ENCODE data around the gene CYFIP1. TPM values are rescaled to one million over a fixed set of nuclear protein-coding genes. Genes with fewer than 3 reads are reported as not detected.
A peak's percentile ranks its signal among the peaks of the same experiment; 100 is the strongest.

The CYFIP1 gene
- total and polyA plus RNA-seq, 5 donors, result 12.2 to 42.5 (median 35.3) TPM

DNA sequence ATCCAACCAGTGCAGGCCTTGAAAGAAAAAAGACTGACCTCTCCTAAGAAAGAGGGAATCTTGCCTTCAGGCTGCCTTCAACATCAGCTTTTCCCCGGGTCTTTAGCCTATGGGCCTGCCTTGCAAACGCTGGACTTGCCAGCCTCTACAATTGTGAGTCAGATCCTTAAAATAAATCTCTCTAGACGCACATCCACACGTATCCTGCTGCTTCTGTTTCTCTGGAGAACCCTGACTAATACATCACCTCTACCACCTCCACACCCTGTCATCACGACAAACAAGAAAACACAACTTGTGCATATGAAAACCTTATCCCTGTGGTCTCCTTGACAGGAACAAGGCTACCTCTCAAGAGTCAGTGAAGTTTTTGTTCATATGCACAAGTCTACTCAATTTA is 11.8 kb downstream of the CYFIP1 start:
- DNase-seq (no peak), ATAC-seq (peak in 1 of 2 donors; percentile 34)
- H3K27ac ChIP-seq (ENCODE audit: low read length), result no peak overlapping the region
- H3K27me3 ChIP-seq (ENCODE audit: control insufficient read depth, insufficient read depth), result no peaks in the 10 kb centered on the region
- no peak overlapping the region for H3K4me3 ChIP-seq (ENCODE audit: low read length)
- WGBS, result 30% methylated on average over 5 of the region's 5 CpGs
- intact Hi-C loops (cut with DNase I), result no loop called here
- no peaks in the 10 kb centered on the region for H3K9me3 ChIP-seq (ENCODE audit: control insufficient read depth, low read length)
- H3K4me1 ChIP-seq (ENCODE audit: control insufficient read depth, insufficient read depth, low read length), result peaks cover 10% of the 10 kb centered on the region

DNA sequence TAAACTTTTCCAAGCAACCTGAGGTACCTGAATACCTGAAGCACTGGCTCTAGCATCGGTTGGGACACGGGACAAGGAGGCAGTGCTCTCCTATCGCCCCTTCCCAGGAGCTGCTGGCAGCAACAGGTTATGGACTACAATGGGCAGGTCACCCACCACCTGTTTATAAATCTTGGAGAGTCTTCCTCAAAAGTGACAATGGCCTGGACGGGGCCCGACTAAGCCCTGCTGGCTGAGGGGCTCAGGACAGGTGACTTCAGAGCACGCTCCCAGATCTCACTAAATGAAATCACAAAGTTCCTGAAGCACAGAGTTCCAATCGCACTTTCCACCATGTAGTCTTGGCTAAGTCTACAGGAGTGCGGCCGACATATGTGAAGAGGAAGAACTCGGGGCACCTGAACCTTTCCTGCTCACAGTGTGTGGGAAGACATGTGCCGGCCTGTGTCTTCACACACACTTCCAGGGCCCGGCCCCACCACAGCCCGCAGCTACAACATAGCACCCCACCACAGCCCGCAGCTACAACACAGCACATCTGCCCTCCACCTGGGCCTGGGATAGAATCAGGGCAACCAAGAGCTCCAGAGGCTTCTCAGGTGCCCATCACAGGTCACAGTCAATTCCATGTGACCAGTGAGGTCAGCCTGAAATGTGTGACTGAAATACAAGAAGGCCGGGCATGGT is 12.9 kb downstream of the CYFIP1 start:
- WGBS, result 94% methylated on average over 15 of the region's 15 CpGs
- ATAC-seq, result no peak
- Histone ChIP-seq H3K27ac (ENCODE audit: low read length) (no peak overlapping the region), H3K9me3 (ENCODE audit: control insufficient read depth, low read length) (no peaks in the 10 kb centered on the region), H3K4me1 (ENCODE audit: control insufficient read depth, insufficient read depth, low read length) (peaks cover 12% of the 10 kb centered on the region), H3K27me3 (ENCODE audit: control insufficient read depth, insufficient read depth) (no peaks in the 10 kb centered on the region), H3K4me3 (ENCODE audit: low read length) (no peak overlapping the region)
- intact Hi-C loops (cut with DNase I), result no loop called here
- no peak for DNase-seq

GRCh38 chr15:22966321-22967083 is 13.7 kb downstream of the CYFIP1 start:
- DNase-seq (no peak), ATAC-seq (no peak)
- 83% methylated on average over 20 of the region's 20 CpGs for WGBS
- intact Hi-C loops (cut with DNase I), result no loop called here
- Histone ChIP-seq H3K4me3 (ENCODE audit: low read length) (no peak overlapping the region), H3K9me3 (ENCODE audit: control insufficient read depth, low read length) (no peaks in the 10 kb centered on the region), H3K27me3 (ENCODE audit: control insufficient read depth, insufficient read depth) (no peaks in the 10 kb centered on the region), H3K4me1 (ENCODE audit: control insufficient read depth, insufficient read depth, low read length) (peaks cover 12% of the 10 kb centered on the region), H3K27ac (ENCODE audit: low read length) (no peak overlapping the region)

- DNase-seq (no peak), ATAC-seq (no peak)
- intact Hi-C loops (cut with DNase I), result no loop called here
- 55% methylated on average over 12 of the region's 12 CpGs for WGBS
- H3K27ac ChIP-seq (ENCODE audit: low read length), result peak overlapping the region; percentile 16
- no peaks in the 10 kb centered on the region for H3K27me3 ChIP-seq (ENCODE audit: control insufficient read depth, insufficient read depth)
- H3K9me3 ChIP-seq (ENCODE audit: control insufficient read depth, low read length), result no peaks in the 10 kb centered on the region
- H3K4me3 ChIP-seq (ENCODE audit: low read length), result no peak overlapping the region
- H3K4me1 ChIP-seq (ENCODE audit: control insufficient read depth, insufficient read depth, low read length), result peaks cover 18% of the 10 kb centered on the region
These were observed 16.5 kb downstream of the CYFIP1 start for GRCh38 chr15:22963641-22964040.

- no peak for ATAC-seq
- intact Hi-C loops (cut with DNase I), result no loop called here
- peaks cover 18% of the 10 kb centered on the region for H3K4me1 ChIP-seq (ENCODE audit: control insufficient read depth, insufficient read depth, low read length)
- WGBS, result 94% methylated on average over 12 of the region's 12 CpGs
- DNase-seq, result no peak
- no peak overlapping the region for H3K27ac ChIP-seq (ENCODE audit: low read length)
- no peaks in the 10 kb centered on the region for H3K27me3 ChIP-seq (ENCODE audit: control insufficient read depth, insufficient read depth)
- H3K9me3 ChIP-seq (ENCODE audit: control insufficient read depth, low read length), result no peaks in the 10 kb centered on the region
- H3K4me3 ChIP-seq (ENCODE audit: low read length), result no peak overlapping the region
These were observed 17.6 kb downstream of the CYFIP1 start for GRCh38 chr15:22962611-22963010.

GRCh38 chr15:22961762-22962161 is 18.4 kb downstream of the CYFIP1 start:
- no peak overlapping the region for H3K4me3 ChIP-seq (ENCODE audit: low read length)
- no peaks in the 10 kb centered on the region for H3K27me3 ChIP-seq (ENCODE audit: control insufficient read depth, insufficient read depth)
- intact Hi-C loops (cut with DNase I), result no loop called here
- H3K4me1 ChIP-seq (ENCODE audit: control insufficient read depth, insufficient read depth, low read length), result peaks cover 18% of the 10 kb centered on the region
- 27% methylated on average over 1 of the region's 1 CpG for WGBS
- H3K9me3 ChIP-seq (ENCODE audit: control insufficient read depth, low read length), result no peaks in the 10 kb centered on the region
- ATAC-seq (peak in 1 of 2 donors; percentile 34), DNase-seq (no peak)
- no peak overlapping the region for H3K27ac ChIP-seq (ENCODE audit: low read length)

GRCh38 chr15:22960556-22960955 is 19.6 kb downstream of the CYFIP1 start:
- Histone ChIP-seq H3K27me3 (ENCODE audit: control insufficient read depth, insufficient read depth) (no peaks in the 10 kb centered on the region), H3K27ac (ENCODE audit: low read length) (no peak overlapping the region), H3K4me1 (ENCODE audit: control insufficient read depth, insufficient read depth, low read length) (peaks cover 21% of the 10 kb centered on the region), H3K9me3 (ENCODE audit: control insufficient read depth, low read length) (no peaks in the 10 kb centered on the region), H3K4me3 (ENCODE audit: low read length) (no peak overlapping the region)
- DNase-seq, result no peak
- WGBS, result 75% methylated on average over 8 of the region's 8 CpGs
- ATAC-seq, result no peak
- intact Hi-C loops (cut with DNase I), result no loop called here

GRCh38 chr15:22960126-22960525 is 20.0 kb downstream of the CYFIP1 start:
- no peak overlapping the region for H3K27ac ChIP-seq (ENCODE audit: low read length)
- no peak overlapping the region for H3K4me3 ChIP-seq (ENCODE audit: low read length)

DNA sequence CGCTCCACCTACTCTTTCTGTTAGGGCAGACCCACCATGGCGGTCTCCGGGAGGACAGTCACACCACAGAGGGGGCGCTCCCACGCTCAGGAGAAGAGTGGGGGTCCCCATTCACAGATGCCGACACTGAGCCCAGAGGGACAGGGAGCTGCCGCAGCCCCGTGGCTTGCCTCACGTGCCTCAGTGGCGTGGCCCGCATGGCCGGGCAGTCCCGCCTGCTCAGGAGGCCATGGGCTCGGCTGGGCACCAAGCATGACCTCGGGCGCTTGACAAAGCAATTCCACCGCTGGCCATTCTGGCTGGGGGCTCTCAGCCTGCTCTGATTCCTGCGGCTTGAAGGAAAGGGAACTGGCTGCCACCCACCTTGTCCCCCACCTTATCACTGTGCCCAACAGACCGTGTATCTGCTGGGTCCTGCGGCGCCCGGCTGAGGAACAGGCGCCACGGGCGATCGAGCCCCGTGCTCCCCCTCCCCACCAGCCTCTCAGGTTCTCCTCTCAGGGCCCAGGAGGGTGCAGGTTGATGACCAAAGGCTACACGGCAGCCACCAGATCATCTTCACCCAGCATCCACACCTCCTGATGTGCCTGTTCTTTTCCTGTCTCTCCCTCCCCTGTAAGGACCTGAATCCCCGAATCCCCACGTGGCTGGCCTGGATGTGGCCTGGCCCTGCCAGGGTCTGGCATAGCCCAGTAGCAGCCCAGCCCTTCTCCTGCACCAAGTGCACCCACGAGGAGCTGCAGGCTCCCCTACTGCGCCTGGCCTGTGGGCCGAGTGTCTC is 20.7 kb downstream of the CYFIP1 start:
- H3K4me1 ChIP-seq (ENCODE audit: control insufficient read depth, insufficient read depth, low read length), result peaks cover 25% of the 10 kb centered on the region
- DNase-seq, result no peak
- H3K4me3 ChIP-seq (ENCODE audit: low read length), result no peak overlapping the region
- no peak for ATAC-seq
- no peak overlapping the region for H3K27ac ChIP-seq (ENCODE audit: low read length)
- no peaks in the 10 kb centered on the region for H3K9me3 ChIP-seq (ENCODE audit: control insufficient read depth, low read length)
- 88% methylated on average over 33 of the region's 33 CpGs for WGBS
- intact Hi-C loops (cut with DNase I), result no loop called here
- H3K27me3 ChIP-seq (ENCODE audit: control insufficient read depth, insufficient read depth), result no peaks in the 10 kb centered on the region

More at GRCh38 chr15:22960126-22960525, 20.0 kb downstream of the CYFIP1 start:
- Histone ChIP-seq H3K4me1 (ENCODE audit: control insufficient read depth, insufficient read depth, low read length) (peaks cover 22% of the 10 kb centered on the region), H3K9me3 (ENCODE audit: control insufficient read depth, low read length) (no peaks in the 10 kb centered on the region), H3K27me3 (ENCODE audit: control insufficient read depth, insufficient read depth) (no peaks in the 10 kb centered on the region)
- no peak for ATAC-seq
- 90% methylated on average over 11 of the region's 11 CpGs for WGBS
- intact Hi-C loops (cut with DNase I), result no loop called here
- DNase-seq, result no peak

DNA sequence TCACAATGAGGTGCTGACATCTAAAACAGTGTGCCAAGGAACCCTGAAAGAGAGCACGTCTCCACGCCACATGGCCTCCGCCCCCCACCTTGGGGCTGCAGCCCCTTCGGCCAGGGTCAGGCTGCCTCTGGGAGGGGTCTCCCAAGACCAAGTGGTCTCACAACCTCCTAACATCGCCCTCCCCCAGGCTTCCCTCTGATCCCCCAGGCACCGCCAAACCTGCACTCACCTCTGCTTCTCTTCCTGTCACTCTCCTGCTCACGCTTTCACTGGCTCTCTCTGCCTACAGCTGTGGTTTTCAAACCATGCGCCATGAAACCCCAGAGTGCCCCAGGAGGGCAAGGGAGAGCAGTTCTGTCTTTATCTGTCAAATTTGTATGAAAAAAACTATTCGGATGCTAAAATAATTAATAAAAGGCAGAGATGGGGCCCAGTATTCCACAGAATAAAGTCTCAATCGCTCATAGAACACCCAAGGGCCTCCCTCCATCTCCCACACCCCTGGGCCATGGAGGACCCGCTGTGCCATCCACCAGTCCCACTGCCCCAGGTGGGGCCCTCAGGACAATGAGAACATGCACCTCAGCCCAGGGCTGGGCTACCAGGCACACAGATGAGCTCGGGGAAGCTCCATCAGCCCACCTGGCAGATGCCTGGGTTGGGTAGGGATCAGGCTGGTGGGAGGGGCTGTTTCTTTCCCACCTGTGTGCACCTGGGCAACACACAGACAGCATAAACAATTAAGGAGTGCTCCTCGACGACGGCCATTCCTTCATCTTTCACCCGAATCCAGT is 21.5 kb downstream of the CYFIP1 start:
- H3K4me1 ChIP-seq (ENCODE audit: control insufficient read depth, insufficient read depth, low read length), result peaks cover 20% of the 10 kb centered on the region

More for the DNA sequence above, 21.5 kb downstream of the CYFIP1 start:
- no peaks in the 10 kb centered on the region for H3K27me3 ChIP-seq (ENCODE audit: control insufficient read depth, insufficient read depth)
- no peak overlapping the region for H3K4me3 ChIP-seq (ENCODE audit: low read length)
- H3K9me3 ChIP-seq (ENCODE audit: control insufficient read depth, low read length), result no peaks in the 10 kb centered on the region
- WGBS, result 87% methylated on average over 16 of the region's 16 CpGs
- no peak overlapping the region for H3K27ac ChIP-seq (ENCODE audit: low read length)
- intact Hi-C loops (cut with DNase I), result no loop called here
- no peak for ATAC-seq
- DNase-seq, result no peak
